Neural progenitor cell (in vitro differentiated cells): ENCODE data around the gene KIAA1217.

Experiments
- EZH2 ChIP-seq: fragments of 200-600 bp; sonication (generic); IDR thresholded peaks from 2 replicates; pipeline ENCODE4 v1.6.1; 2017; ENCODE audit warnings: antibody characterized with exemption, mild to moderate bottlenecking, moderate library complexity
- TF ChIP-seq, protein P1 (sequence below): fragments of 200-600 bp; sonication (generic); IDR thresholded peaks from 2 replicates; pipeline ENCODE4 v1.5.1; 2017; ENCODE audit warnings: antibody characterized with exemption, mild to moderate bottlenecking

DNA sequence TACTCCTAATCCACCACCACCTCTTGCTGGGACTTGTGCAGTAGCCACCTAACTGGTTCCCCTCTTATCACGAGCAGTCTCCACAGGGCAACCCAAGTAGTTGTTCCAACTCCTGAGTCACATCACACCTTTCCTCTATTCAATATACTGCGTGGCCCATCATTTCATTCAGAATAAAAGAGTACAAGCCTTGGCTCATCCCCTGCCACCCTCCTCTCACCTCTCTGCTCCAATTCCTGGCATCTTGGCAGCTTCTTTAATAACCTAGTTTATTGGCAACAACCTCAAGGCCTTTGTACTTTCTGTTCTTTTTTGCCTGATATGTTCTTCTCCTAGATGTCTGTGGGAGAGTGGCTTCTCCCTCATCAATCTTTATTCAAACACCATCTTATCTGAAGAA, 199.4 kb downstream of the KIAA1217 start:
- TF ChIP-seq, protein P1, sequence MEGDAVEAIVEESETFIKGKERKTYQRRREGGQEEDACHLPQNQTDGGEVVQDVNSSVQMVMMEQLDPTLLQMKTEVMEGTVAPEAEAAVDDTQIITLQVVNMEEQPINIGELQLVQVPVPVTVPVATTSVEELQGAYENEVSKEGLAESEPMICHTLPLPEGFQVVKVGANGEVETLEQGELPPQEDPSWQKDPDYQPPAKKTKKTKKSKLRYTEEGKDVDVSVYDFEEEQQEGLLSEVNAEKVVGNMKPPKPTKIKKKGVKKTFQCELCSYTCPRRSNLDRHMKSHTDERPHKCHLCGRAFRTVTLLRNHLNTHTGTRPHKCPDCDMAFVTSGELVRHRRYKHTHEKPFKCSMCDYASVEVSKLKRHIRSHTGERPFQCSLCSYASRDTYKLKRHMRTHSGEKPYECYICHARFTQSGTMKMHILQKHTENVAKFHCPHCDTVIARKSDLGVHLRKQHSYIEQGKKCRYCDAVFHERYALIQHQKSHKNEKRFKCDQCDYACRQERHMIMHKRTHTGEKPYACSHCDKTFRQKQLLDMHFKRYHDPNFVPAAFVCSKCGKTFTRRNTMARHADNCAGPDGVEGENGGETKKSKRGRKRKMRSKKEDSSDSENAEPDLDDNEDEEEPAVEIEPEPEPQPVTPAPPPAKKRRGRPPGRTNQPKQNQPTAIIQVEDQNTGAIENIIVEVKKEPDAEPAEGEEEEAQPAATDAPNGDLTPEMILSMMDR: no peak
- TF ChIP-seq EZH2: no peak
